DOHH2 (cell line): Measurements from ENCODE around the gene KIF6.
"Not testable (repeated sequence)": the region's sequence is repeated elsewhere in the genome, so short reads cannot be mapped to it uniquely, and the experiment has no call there.

Source experiments
- H3F3A ChIP-seq: fragments of 200-600 bp; sonication (generic), shearing (Covaris generic); 2 replicates; pipeline ENCODE4 v1.6.0; 2016; ENCODE audit warnings: antibody characterized with exemption, mild to moderate bottlenecking; ENCODE audit not compliant: control insufficient read depth, insufficient read depth
- H3K27ac ChIP-seq: fragments of 200-600 bp; sonication (generic); 2 replicates; pipeline ENCODE4 v1.5.1; 2014; ENCODE audit warnings: low read depth, mild to moderate bottlenecking, low read length, moderate library complexity
- H3K27me3 ChIP-seq: fragments of 200-600 bp; sonication (generic); 2 replicates; pipeline ENCODE4 v1.6.1; 2014; ENCODE audit warnings: mild to moderate bottlenecking, low read length, mixed read lengths; ENCODE audit not compliant: control insufficient read depth
- H3K36me3 ChIP-seq: fragments of 200-600 bp; sonication (generic); 2 replicates; pipeline ENCODE4 v1.6.1; 2014; ENCODE audit warnings: mild to moderate bottlenecking, low read length, moderate library complexity, mixed read lengths; ENCODE audit not compliant: control insufficient read depth
- H3K4me1 ChIP-seq: fragments of 200-600 bp; sonication (generic); 2 replicates; pipeline ENCODE4 v1.6.1; 2014; ENCODE audit warnings: mild to moderate bottlenecking, low read length, mixed read lengths; ENCODE audit not compliant: control insufficient read depth
- H3K4me2 ChIP-seq: fragments of 200-600 bp; sonication (generic); 2 replicates; pipeline ENCODE4 v1.6.0; 2014; ENCODE audit warnings: mild to moderate bottlenecking, low read length, moderate library complexity
- H3K4me3 ChIP-seq: fragments of 200-600 bp; sonication (generic); 2 replicates; pipeline ENCODE4 v1.5.1; 2014; ENCODE audit warnings: mild to moderate bottlenecking, low read length, mixed read lengths
- H3K79me2 ChIP-seq: fragments of 200-600 bp; sonication (generic); 2 replicates; pipeline ENCODE4 v1.6.1; 2014; ENCODE audit warnings: mild to moderate bottlenecking, low read length, mixed read lengths; ENCODE audit not compliant: control insufficient read depth
- H3K9me2 ChIP-seq: fragments of 200-600 bp; sonication (generic); replicated peaks from 2 replicates; pipeline ENCODE4 v1.6.1; 2014; ENCODE audit warnings: mild to moderate bottlenecking, low read length, mixed read lengths; ENCODE audit not compliant: control insufficient read depth
- H3K9me3 ChIP-seq: fragments of 200-600 bp; sonication (generic); 2 replicates; pipeline ENCODE4 v1.6.1; 2014; ENCODE audit warnings: antibody characterized with exemption, low read length, mixed read lengths; ENCODE audit not compliant: control insufficient read depth, insufficient read depth
- H4K20me1 ChIP-seq: fragments of 200-600 bp; sonication (generic); 2 replicates; pipeline ENCODE4 v1.6.0; 2014; ENCODE audit warnings: low read depth, mild to moderate bottlenecking, antibody characterized with exemption, low read length, moderate library complexity; ENCODE audit not compliant: control insufficient read depth, insufficient read depth
- EZH2phosphoT487 ChIP-seq: fragments of 200-600 bp; sonication (generic); IDR thresholded peaks from 2 replicates; pipeline ENCODE4 v1.6.1; 2017; ENCODE audit warnings: borderline replicate concordance, mild to moderate bottlenecking, antibody characterized with exemption, low read length, moderate library complexity, mixed read lengths
- TF ChIP-seq, protein P1 (sequence below): fragments of 200-600 bp; sonication (generic); IDR thresholded peaks from one replicate; pipeline ENCODE4 v1.5.1; 2014; ENCODE audit warnings: antibody characterized with exemption, mild to moderate bottlenecking, low read depth, low read length; ENCODE audit not compliant: poor library complexity, severe bottlenecking

KIF6 gene

DNA sequence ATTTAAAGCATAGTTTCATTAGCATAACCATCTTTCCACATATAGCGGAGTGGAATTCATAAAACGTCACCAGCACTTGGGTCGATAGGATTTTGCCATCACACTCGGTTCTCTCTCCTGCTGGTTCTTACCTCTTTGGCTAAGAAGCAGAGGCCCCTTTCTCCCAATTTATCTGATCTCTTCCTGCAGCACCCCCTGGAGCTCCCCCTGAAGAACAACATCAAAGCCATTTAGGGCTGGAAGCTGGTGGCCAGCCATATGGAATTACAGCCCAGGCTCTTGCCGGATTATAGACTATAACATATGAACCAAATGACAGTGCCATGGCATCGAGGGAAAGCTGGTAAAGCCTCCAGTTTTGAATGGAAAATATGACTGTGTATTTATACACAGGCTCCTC is 6.4 kb upstream of the KIF6 start:
- Histone ChIP-seq H3K9me3 (no peaks in the 10 kb centered on the region; the same call in 1 of the 2 replicates), H3K27ac (no peak overlapping the region), H3K4me1 (no peaks in the 10 kb centered on the region), H3K4me3 (no peak overlapping the region), H3K36me3 (no peaks in the 10 kb centered on the region), H3K4me2 (no peak overlapping the region), H3K27me3 (no peaks in the 10 kb centered on the region), H3K9me2 (no peaks in the 10 kb centered on the region), H4K20me1 (no peaks in the 10 kb centered on the region), H3F3A (no peaks in the 10 kb centered on the region), H3K79me2 (no peaks in the 10 kb centered on the region)
- TF ChIP-seq, protein P1, sequence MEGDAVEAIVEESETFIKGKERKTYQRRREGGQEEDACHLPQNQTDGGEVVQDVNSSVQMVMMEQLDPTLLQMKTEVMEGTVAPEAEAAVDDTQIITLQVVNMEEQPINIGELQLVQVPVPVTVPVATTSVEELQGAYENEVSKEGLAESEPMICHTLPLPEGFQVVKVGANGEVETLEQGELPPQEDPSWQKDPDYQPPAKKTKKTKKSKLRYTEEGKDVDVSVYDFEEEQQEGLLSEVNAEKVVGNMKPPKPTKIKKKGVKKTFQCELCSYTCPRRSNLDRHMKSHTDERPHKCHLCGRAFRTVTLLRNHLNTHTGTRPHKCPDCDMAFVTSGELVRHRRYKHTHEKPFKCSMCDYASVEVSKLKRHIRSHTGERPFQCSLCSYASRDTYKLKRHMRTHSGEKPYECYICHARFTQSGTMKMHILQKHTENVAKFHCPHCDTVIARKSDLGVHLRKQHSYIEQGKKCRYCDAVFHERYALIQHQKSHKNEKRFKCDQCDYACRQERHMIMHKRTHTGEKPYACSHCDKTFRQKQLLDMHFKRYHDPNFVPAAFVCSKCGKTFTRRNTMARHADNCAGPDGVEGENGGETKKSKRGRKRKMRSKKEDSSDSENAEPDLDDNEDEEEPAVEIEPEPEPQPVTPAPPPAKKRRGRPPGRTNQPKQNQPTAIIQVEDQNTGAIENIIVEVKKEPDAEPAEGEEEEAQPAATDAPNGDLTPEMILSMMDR, result no peak
- no peak for TF ChIP-seq EZH2phosphoT487

DNA sequence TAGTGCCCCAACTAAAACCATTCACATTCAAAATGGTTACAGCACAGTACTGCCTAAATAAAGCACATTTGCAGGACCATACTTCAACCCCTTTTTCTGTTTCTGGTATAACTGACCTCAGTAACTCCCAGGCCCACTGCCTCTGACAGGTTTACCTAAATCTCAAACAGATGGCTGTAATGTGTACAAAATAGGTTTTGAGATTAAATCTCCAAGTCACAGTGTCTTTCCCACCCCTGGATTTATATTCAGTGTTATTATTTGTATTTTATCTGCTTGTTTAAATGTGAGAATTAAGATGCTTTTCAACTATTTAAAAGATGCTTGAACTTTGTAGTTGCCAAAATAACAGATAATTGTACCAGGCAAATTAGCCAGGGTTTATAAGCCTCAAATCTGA is 4.7 kb upstream of the KIF6 start:
- Histone ChIP-seq H4K20me1 (no peaks in the 10 kb centered on the region), H3K9me3 (no peaks in the 10 kb centered on the region; the same call in 1 of the 2 replicates), H3K4me2 (no peak overlapping the region), H3K4me1 (peaks cover 6% of the 10 kb centered on the region), H3K9me2 (no peaks in the 10 kb centered on the region), H3K36me3 (no peaks in the 10 kb centered on the region), H3K27ac (no peak overlapping the region), H3K4me3 (no peak overlapping the region), H3K79me2 (no peaks in the 10 kb centered on the region), H3F3A (no peaks in the 10 kb centered on the region), H3K27me3 (no peaks in the 10 kb centered on the region)
- no peak for TF ChIP-seq EZH2phosphoT487
- TF ChIP-seq, protein P1, result no peak

DNA sequence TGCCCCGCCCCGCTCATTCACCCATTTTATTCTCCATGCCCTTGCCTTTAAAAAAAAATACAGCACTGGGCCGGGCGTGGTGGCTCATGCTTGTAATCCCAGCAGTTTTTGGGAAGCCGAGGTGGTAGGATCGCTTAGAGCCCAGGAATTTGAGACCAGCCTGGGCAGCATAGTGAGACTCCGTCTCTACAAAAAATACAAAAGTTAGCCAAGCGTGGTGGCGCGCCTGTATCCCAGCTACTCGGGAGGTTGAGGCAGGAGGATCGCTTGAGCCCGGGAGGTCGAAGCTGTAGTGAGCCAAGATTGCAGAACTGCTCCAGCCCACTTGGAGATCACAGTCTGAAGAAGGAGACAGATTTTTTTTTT is 407 bp upstream of the KIF6 start:
- H3K27ac ChIP-seq, result no peak overlapping the region
- H4K20me1 ChIP-seq, result no peaks in the 10 kb centered on the region
- no peak for TF ChIP-seq EZH2phosphoT487
- TF ChIP-seq, protein P1, result no peak
- no peaks in the 10 kb centered on the region for H3F3A ChIP-seq
- no peaks in the 10 kb centered on the region for H3K36me3 ChIP-seq
- H3K9me3 ChIP-seq, result no peaks in the 10 kb centered on the region; the same call in 1 of the 2 replicates
- peak overlapping the region; percentile 78 for H3K4me3 ChIP-seq
- H3K79me2 ChIP-seq, result no peaks in the 10 kb centered on the region
- H3K4me2 ChIP-seq, result peak overlapping the region; percentile 83
- H3K9me2 ChIP-seq, result no peaks in the 10 kb centered on the region
- peaks cover 6% of the 10 kb centered on the region for H3K27me3 ChIP-seq
- peaks cover 9% of the 10 kb centered on the region for H3K4me1 ChIP-seq

DNA sequence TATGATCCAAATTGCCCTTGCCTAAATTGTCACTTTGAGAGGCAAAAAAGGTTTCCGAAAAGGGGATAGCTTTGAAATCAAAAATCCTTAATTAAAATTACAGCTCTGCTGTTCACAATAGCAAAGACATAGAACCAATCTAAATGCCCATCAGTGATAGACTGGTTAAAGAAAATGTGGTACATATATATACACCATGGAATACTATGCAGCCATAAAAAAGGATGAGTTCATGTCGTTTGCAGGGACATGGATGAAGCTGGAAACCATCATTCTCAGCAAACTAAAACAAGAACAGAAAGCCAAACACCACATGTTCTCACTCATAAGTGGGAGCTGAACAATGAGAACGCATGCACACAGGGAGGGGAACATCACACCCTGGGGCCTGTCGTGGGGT is 1.9 kb downstream of the KIF6 start:
- not testable (repeated sequence) for H3K27ac ChIP-seq, H3F3A ChIP-seq, H4K20me1 ChIP-seq, H3K36me3 ChIP-seq, H3K79me2 ChIP-seq, H3K9me3 ChIP-seq, H3K4me1 ChIP-seq, H3K9me2 ChIP-seq, H3K4me3 ChIP-seq, H3K27me3 ChIP-seq, H3K4me2 ChIP-seq
